H1 (cell line): ENCODE results near the gene MEIOSIN. TPM values are rescaled to one million over a fixed set of nuclear protein-coding genes. Genes with fewer than 3 reads are reported as not detected.

Experiments
- CTCF ChIA-PET: fragments of 300-600 bp; sonication (Branson Sonifier 250); formaldehyde crosslinking; loops from one replicate; lab custom pipeline; 2021; ENCODE audit not compliant: partially characterized antibody; lab: Charles Lee
- POLR2A ChIA-PET: fragments of 300-600 bp; sonication (Branson Sonifier 250); formaldehyde crosslinking; loops from one replicate; lab custom pipeline; 2021; ENCODE audit warnings: inconsistent platforms; ENCODE audit not compliant: partially characterized antibody; lab: Charles Lee
- DNase-seq, 2 experiments: peaks; one replicate each; pipeline versions ENCODE4 v3.0.0 to v3.0.0-alpha.2; 2010 to 2022; ENCODE audit warnings: low spot score in 2 of 2, low read depth in 1 of 2, mixed read lengths in 1 of 2
- FAIRE-seq: peaks from 2 replicates; lab custom pipeline; 2011; peaks lifted over from hg19 to GRCh38; lab: Jason Lieb, UNC
- H2AFZ ChIP-seq: 2 replicates; pipeline ENCODE4 v1.8.1; 2012; ENCODE audit warnings: low read length, inconsistent platforms
- H2AK5ac ChIP-seq: 2 replicates; pipeline ENCODE4 v1.6.1; 2013; ENCODE audit warnings: low read depth, low read length
- H2BK120ac ChIP-seq: replicated peaks from 2 replicates; pipeline ENCODE3; 2013; ENCODE audit warnings: low read depth, low read length, inconsistent platforms
- H2BK12ac ChIP-seq: 2 replicates; pipeline ENCODE4 v1.6.1; 2013; ENCODE audit warnings: low read depth, low read length
- H2BK15ac ChIP-seq: 2 replicates; pipeline ENCODE4 v1.6.1; 2013; ENCODE audit warnings: low read length
- H2BK20ac ChIP-seq: 2 replicates; pipeline ENCODE4 v1.6.1; 2013; ENCODE audit warnings: low read length
- H2BK5ac ChIP-seq: 2 replicates; pipeline ENCODE4 v1.6.1; 2013; ENCODE audit warnings: low read depth, low read length
- H3K14ac ChIP-seq: 2 replicates; pipeline ENCODE4 v1.6.1; 2013; ENCODE audit warnings: inconsistent platforms; ENCODE audit not compliant: insufficient read length
- H3K18ac ChIP-seq: 2 replicates; pipeline ENCODE4 v1.6.1; 2013; ENCODE audit warnings: low read length; ENCODE audit errors: extremely low read depth
- H3K23ac ChIP-seq: 2 replicates; pipeline ENCODE4 v1.6.1; 2013; ENCODE audit warnings: inconsistent platforms; ENCODE audit not compliant: insufficient read length
- H3K23me2 ChIP-seq: 2 replicates; pipeline ENCODE4 v1.6.1; 2013; ENCODE audit warnings: low read depth, low read length
- H3K27ac ChIP-seq: 2 replicates; pipeline ENCODE4 v1.6.1; 2011; ENCODE audit warnings: low read depth, low read length, inconsistent platforms
- H3K27me3 ChIP-seq, 4 experiments: replicated peaks in 1 of 4; 1 replicate in 1 of 4; 2 replicates in 3 of 4; pipeline versions ENCODE4 v1.6.1 to v1.8.1; 2011 to 2013; ENCODE audit warnings: low read length in 3 of 4, mild to moderate bottlenecking in 3 of 4, inconsistent platforms in 2 of 4, mixed read lengths in 2 of 4, moderate library complexity in 1 of 4; ENCODE audit not compliant: control insufficient read depth in 3 of 4, insufficient read depth in 3 of 4; ENCODE audit errors: extremely low read depth in 1 of 4
- H3K36me3 ChIP-seq, 4 experiments: 2 replicates each; pipeline versions ENCODE4 v1.6.1 to v1.8.1; 2011 to 2013; ENCODE audit warnings: mild to moderate bottlenecking in 4 of 4, low read length in 3 of 4, moderate library complexity in 2 of 4, control low read depth in 1 of 4, inconsistent platforms in 1 of 4; ENCODE audit not compliant: insufficient read depth in 4 of 4, control insufficient read depth in 2 of 4
- H3K4ac ChIP-seq: replicated peaks from 2 replicates; pipeline ENCODE3; 2013; ENCODE audit warnings: low read length, low read depth, mixed read lengths, inconsistent platforms; ENCODE audit not compliant: insufficient read length
- H3K4me1 ChIP-seq, 4 experiments: replicated peaks in 1 of 4; 1 replicate in 1 of 4; 2 replicates in 3 of 4; pipeline versions ENCODE4 v1.6.1 to v1.8.1; 2011 to 2013; ENCODE audit warnings: low read length in 3 of 4, inconsistent platforms in 2 of 4, mixed read lengths in 1 of 4; ENCODE audit not compliant: insufficient read depth in 4 of 4, control insufficient read depth in 3 of 4
- H3K4me2 ChIP-seq, 2 experiments: 2 replicates each; pipeline versions ENCODE4 v1.6.1 to v1.8.1; 2011 to 2013; ENCODE audit warnings: low read depth in 2 of 2, low read length in 2 of 2, control low read depth in 1 of 2, inconsistent platforms in 1 of 2, mild to moderate bottlenecking in 1 of 2; ENCODE audit not compliant: insufficient read depth in 1 of 2
- H3K4me3 ChIP-seq, 4 experiments: fragments of 200-600, 300-600 bp in 1 of 4; sonication (generic), shearing (Covaris generic), sonication (Bioruptor Twin) in 1 of 4; 2 replicates each; pipeline versions ENCODE4 v1.5.1 to v1.8.1; 2011 to 2016; ENCODE audit warnings: low read length in 4 of 4, low read depth in 3 of 4, control low read depth in 2 of 4, inconsistent platforms in 2 of 4, mild to moderate bottlenecking in 2 of 4, mixed read lengths in 1 of 4, moderate library complexity in 1 of 4; ENCODE audit not compliant: insufficient read depth in 2 of 4; ENCODE audit errors: extremely low read depth in 1 of 4
- H3K56ac ChIP-seq: replicated peaks from 2 replicates; pipeline ENCODE3; 2013; ENCODE audit warnings: low read depth, mild to moderate bottlenecking, mixed read lengths, low read length, inconsistent platforms; ENCODE audit not compliant: insufficient read length
- H3K79me1 ChIP-seq: 2 replicates; pipeline ENCODE4 v1.6.1; 2013; ENCODE audit warnings: low read depth, low read length, control low read depth
- H3K79me2 ChIP-seq, 2 experiments: 2 replicates each; pipeline versions ENCODE4 v1.6.1 to v1.8.1; 2012 to 2013; ENCODE audit warnings: low read length in 2 of 2, mild to moderate bottlenecking in 2 of 2, inconsistent platforms in 1 of 2; ENCODE audit not compliant: insufficient read depth in 2 of 2, control insufficient read depth in 1 of 2
- H3K9ac ChIP-seq, 4 experiments: replicated peaks in 1 of 4; 1 replicate in 1 of 4; 2 replicates in 3 of 4; pipeline versions ENCODE4 v1.6.1 to v1.8.1; 2011 to 2013; ENCODE audit warnings: low read depth in 3 of 4, low read length in 3 of 4, control low read depth in 2 of 4, mild to moderate bottlenecking in 2 of 4, moderate library complexity in 2 of 4, inconsistent platforms in 1 of 4; ENCODE audit errors: extremely low read depth in 1 of 4
- H3K9me3 ChIP-seq, 2 experiments: 2 replicates each; pipeline versions ENCODE4 v1.6.1 to v1.8.1; 2012 to 2013; ENCODE audit warnings: mild to moderate bottlenecking in 2 of 2, moderate library complexity in 2 of 2, control low read depth in 1 of 2, inconsistent platforms in 1 of 2, low read depth in 1 of 2, low read length in 1 of 2, mixed read lengths in 1 of 2; ENCODE audit not compliant: insufficient read depth in 2 of 2
- H4K20me1 ChIP-seq, 2 experiments: replicated peaks in 1 of 2; 2 replicates each; pipeline versions ENCODE3 to v1.8.1; 2011 to 2013; ENCODE audit warnings: inconsistent platforms in 2 of 2, low read length in 2 of 2, mild to moderate bottlenecking in 1 of 2; ENCODE audit not compliant: insufficient read depth in 2 of 2, control insufficient read depth in 1 of 2
- H4K5ac ChIP-seq: 2 replicates; pipeline ENCODE4 v1.6.1; 2013; ENCODE audit warnings: low read length, low read depth, mixed read lengths, inconsistent platforms; ENCODE audit not compliant: insufficient read length
- H4K8ac ChIP-seq: 2 replicates; pipeline ENCODE4 v1.8.0; 2013; ENCODE audit warnings: mild to moderate bottlenecking, moderate library complexity, low read length, inconsistent platforms; ENCODE audit not compliant: insufficient read depth; ENCODE audit errors: extremely low read depth
- H4K91ac ChIP-seq: replicated peaks from 2 replicates; pipeline ENCODE3; 2013; ENCODE audit warnings: low read length, mixed read lengths, inconsistent platforms; ENCODE audit not compliant: insufficient read length
- RAD21 ChIP-seq, 2 experiments: IDR thresholded peaks in 1 of 2; conservative IDR thresholded peaks in 1 of 2; 2 replicates each; pipeline ENCODE4 v1.6.1; 2011; ENCODE audit warnings: low read depth in 2 of 2, low read length in 2 of 2, improper control_type of control experiment in 1 of 2, inconsistent platforms in 1 of 2, mild to moderate bottlenecking in 1 of 2, moderate library complexity in 1 of 2
- SAP30 ChIP-seq: fragments of 300-600 bp; sonication (generic); IDR thresholded peaks from 2 replicates; pipeline ENCODE4 v1.7.1; 2012; ENCODE audit warnings: low read length, moderate library complexity, mild to moderate bottlenecking, inconsistent platforms; ENCODE audit not compliant: insufficient read depth, insufficient replicate concordance
- WGBS, 2 experiments: shearing (Covaris generic) in 1 of 2; methylation state at CpG; one replicate each; pipeline versions ENCODE4 v1.1.6 to v1.1.7; 2013 to 2015; ENCODE audit warnings: low lambda C conversion rate in 2 of 2, mixed read lengths in 2 of 2, inconsistent platforms in 1 of 2, low coverage in 1 of 2, missing lambda C conversion rate in 1 of 2; ENCODE audit not compliant: insufficient replicate concordance in 2 of 2, insufficient coverage in 1 of 2, insufficient read length in 1 of 2; ENCODE audit errors: extremely low coverage in 1 of 2, missing lambda C conversion rate in 1 of 2; 5-methylcytosine and 5-hydroxymethylcytosine counted together
- polyA plus RNA-seq, 7 experiments: library from polyadenylated mRNA; depleted of rRNA in 3 of 7; stranded (reverse) in 5 of 7; unstranded in 2 of 7; fragments of >200 nt in 5 of 7; fragments of 200-250 nt in 2 of 7; gene quantifications; 1 replicate in 5 of 7; 2 replicates in 1 of 7; 4 replicates in 1 of 7; pipeline versions ENCODE4 v1.2.1 to v1.2.3, GENCODE V29; 2011 to 2013; ENCODE audit warnings: missing spikeins in 2 of 7, mixed read lengths in 2 of 7
- total RNA-seq: library from RNA; stranded (reverse); fragmentation: NEBNext Ultra II Directional; extraction: Animal tissue kit (Norgen Biotek cat#: 25700); gene quantifications from 2 replicates; pipeline ENCODE4 v1.2.1, GENCODE V29; 2021
- TF ChIP-seq, protein P1 (sequence below), 3 experiments: IDR thresholded peaks; 1 replicate in 2 of 3; 2 replicates in 1 of 3; pipeline versions ENCODE4 v1.5.1 to v1.6.1; 2011; ENCODE audit warnings: low read length in 3 of 3, mild to moderate bottlenecking in 3 of 3, inconsistent platforms in 2 of 3, low read depth in 1 of 3, moderate library complexity in 1 of 3; ENCODE audit not compliant: insufficient read depth in 1 of 3; ENCODE audit errors: control extremely low read depth in 1 of 3

MEIOSIN gene
- total and polyA plus RNA-seq, 2 of the 8 experiments (the other 6 are each of a cell fraction or from before 2014, with no cell fraction given): 0.11 TPM; not detected in 1

DNA sequence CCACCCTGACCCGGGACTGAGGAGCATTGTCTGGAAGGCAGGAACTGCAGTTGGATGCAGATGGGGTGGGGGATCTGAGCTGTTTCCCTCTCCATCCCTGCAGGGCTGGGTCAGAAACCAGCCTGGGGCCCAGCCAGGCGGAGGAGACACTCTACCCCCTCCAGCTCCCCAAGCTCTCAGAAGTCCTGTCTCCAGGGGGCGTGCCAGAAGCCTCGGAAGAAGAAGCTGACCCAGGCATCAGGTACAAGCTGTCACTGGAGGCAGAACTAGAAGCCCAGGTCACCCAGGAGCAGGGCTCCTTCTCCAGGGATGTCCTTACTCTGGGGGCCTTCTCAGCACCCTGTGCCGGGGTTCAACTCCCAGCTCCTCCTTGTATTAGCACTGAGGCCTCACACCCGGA, 20.3 kb downstream of the MEIOSIN start:
- H2AFZ ChIP-seq: no peak overlapping the region; the same call in 1 of the 2 replicates
- no peak overlapping the region for H3K27ac ChIP-seq
- H3K4me1 ChIP-seq: peaks cover 0 to 6% (median 0%) of the 10 kb centered on the region in 4 experiments; a peak in 1 of 7 replicates
- CTCF ChIA-PET: interaction anchor here (0.6 to 3.0 kb wide), 15 partner anchors 9 to 61 kb away, joined by 3 to 16 read pairs (median 7); partner anchors contain the start of genes MEIOSIN and QPCTL
- no peak overlapping the region for H3K56ac ChIP-seq
- no peak overlapping the region for H4K91ac ChIP-seq
- H3K4ac ChIP-seq: no peak overlapping the region
- no peaks in the 10 kb centered on the region for H3K36me3 ChIP-seq
- H2BK5ac ChIP-seq: no peak overlapping the region
- no peak overlapping the region for H3K14ac ChIP-seq
- no peak overlapping the region for H2BK120ac ChIP-seq
- H4K8ac ChIP-seq: peak overlapping the region; percentile 45; the same call in 1 of the 2 replicates
- H4K5ac ChIP-seq: no peak overlapping the region
- no peak overlapping the region for H3K4me3 ChIP-seq
- peak overlapping the region; percentile 50; the same call in 1 of the 2 replicates for H2BK12ac ChIP-seq
- TF ChIP-seq SAP30 (no peak), RAD21 (IDR thresholded peaks at IDR 0.05 in 1 of 2, conservative IDR thresholded peaks at IDR 0.05 in 1 of 2; ENCODE audit: low read depth in 2 of 2, low read length in 2 of 2) (peak; percentile 17 to 39; a peak in 3 of 4 replicates)
- TF ChIP-seq, protein P1, sequence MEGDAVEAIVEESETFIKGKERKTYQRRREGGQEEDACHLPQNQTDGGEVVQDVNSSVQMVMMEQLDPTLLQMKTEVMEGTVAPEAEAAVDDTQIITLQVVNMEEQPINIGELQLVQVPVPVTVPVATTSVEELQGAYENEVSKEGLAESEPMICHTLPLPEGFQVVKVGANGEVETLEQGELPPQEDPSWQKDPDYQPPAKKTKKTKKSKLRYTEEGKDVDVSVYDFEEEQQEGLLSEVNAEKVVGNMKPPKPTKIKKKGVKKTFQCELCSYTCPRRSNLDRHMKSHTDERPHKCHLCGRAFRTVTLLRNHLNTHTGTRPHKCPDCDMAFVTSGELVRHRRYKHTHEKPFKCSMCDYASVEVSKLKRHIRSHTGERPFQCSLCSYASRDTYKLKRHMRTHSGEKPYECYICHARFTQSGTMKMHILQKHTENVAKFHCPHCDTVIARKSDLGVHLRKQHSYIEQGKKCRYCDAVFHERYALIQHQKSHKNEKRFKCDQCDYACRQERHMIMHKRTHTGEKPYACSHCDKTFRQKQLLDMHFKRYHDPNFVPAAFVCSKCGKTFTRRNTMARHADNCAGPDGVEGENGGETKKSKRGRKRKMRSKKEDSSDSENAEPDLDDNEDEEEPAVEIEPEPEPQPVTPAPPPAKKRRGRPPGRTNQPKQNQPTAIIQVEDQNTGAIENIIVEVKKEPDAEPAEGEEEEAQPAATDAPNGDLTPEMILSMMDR (IDR thresholded peaks at IDR 0.05; ENCODE audit: control extremely low read depth in 1 of 3, insufficient read depth in 1 of 3, low read depth in 1 of 3, low read length in 3 of 3): peak; percentile 35 to 55 (median 39); a peak in 3 of 4 replicates
- no peaks in the 10 kb centered on the region for H3K27me3 ChIP-seq
- no peak overlapping the region for H2BK20ac ChIP-seq
- no peak overlapping the region for H3K18ac ChIP-seq
- no peak for FAIRE-seq
- no peak overlapping the region for H3K4me2 ChIP-seq
- POLR2A ChIA-PET: interaction anchor here (0.6 to 12.9 kb wide), 4 partner anchors 15 to 40 kb away, joined by 3 to 153 read pairs (median 4); partner anchors contain the start of genes FBXO46 and SIX5
- no peak overlapping the region for H3K9ac ChIP-seq
- WGBS, 2 experiments: 65% methylated on average over 6 of the region's 6 CpGs; no CpG with 5 or more reads in 1 of the 2 experiments
- DNase-seq: peak in 1 of 2 experiments; percentile 77
- H4K20me1 ChIP-seq: no peaks in the 10 kb centered on the region
- no peaks in the 10 kb centered on the region for H3K79me2 ChIP-seq
- H3K23me2 ChIP-seq: peaks cover 2% of the 10 kb centered on the region; the same call in 1 of the 2 replicates
- H3K79me1 ChIP-seq: no peaks in the 10 kb centered on the region
- H3K23ac ChIP-seq: no peak overlapping the region
- H2BK15ac ChIP-seq: no peak overlapping the region
- H2AK5ac ChIP-seq: no peak overlapping the region
- no peaks in the 10 kb centered on the region for H3K9me3 ChIP-seq
